Bronchial epithelial cell (primary cell): Measurements from ENCODE around the gene TSPAN12. TPM values are rescaled to one million over a fixed set of nuclear protein-coding genes. Genes with fewer than 3 reads are reported as not detected.

Experiments used
- DNase-seq: peaks from one replicate; pipeline ENCODE4 v3.0.0-alpha.2; 2010; ENCODE audit warnings: low read depth
- FAIRE-seq: peaks from 2 replicates; lab custom pipeline; 2011; peaks lifted over from hg19 to GRCh38; lab: Jason Lieb, UNC
- H3K27me3 ChIP-seq: 2 replicates; pipeline ENCODE4 v1.5.1; 2011; ENCODE audit warnings: low read length; ENCODE audit not compliant: control insufficient read depth, insufficient read depth
- H3K36me3 ChIP-seq: 2 replicates; pipeline ENCODE4 v1.5.1; 2011; ENCODE audit warnings: low read length; ENCODE audit not compliant: control insufficient read depth, insufficient read depth
- H3K4me3 ChIP-seq: 2 replicates; pipeline ENCODE4 v1.5.1; 2011; ENCODE audit warnings: mild to moderate bottlenecking, low read depth, low read length, control low read depth
- total RNA-seq: library from RNA; depleted of rRNA; stranded (reverse); fragments of >200 nt; gene quantifications from 2 replicates; pipeline ENCODE4 v1.2.1, GENCODE V29; 2014
- TF ChIP-seq, protein P1 (sequence below): IDR thresholded peaks from 2 replicates; pipeline ENCODE4 v1.5.1; 2011; ENCODE audit warnings: mild to moderate bottlenecking, moderate library complexity, low read length, control low read depth, inconsistent platforms; ENCODE audit not compliant: insufficient read depth, severe bottlenecking

TSPAN12 gene
- total RNA-seq, 1 donor from 2014 or later = 1.6 TPM

- Histone ChIP-seq H3K36me3 (no peaks in the 10 kb centered on the region), H3K4me3 (no peak overlapping the region), H3K27me3 (no peaks in the 10 kb centered on the region)
- DNase-seq (no peak), FAIRE-seq (no peak)
- TF ChIP-seq, protein P1, sequence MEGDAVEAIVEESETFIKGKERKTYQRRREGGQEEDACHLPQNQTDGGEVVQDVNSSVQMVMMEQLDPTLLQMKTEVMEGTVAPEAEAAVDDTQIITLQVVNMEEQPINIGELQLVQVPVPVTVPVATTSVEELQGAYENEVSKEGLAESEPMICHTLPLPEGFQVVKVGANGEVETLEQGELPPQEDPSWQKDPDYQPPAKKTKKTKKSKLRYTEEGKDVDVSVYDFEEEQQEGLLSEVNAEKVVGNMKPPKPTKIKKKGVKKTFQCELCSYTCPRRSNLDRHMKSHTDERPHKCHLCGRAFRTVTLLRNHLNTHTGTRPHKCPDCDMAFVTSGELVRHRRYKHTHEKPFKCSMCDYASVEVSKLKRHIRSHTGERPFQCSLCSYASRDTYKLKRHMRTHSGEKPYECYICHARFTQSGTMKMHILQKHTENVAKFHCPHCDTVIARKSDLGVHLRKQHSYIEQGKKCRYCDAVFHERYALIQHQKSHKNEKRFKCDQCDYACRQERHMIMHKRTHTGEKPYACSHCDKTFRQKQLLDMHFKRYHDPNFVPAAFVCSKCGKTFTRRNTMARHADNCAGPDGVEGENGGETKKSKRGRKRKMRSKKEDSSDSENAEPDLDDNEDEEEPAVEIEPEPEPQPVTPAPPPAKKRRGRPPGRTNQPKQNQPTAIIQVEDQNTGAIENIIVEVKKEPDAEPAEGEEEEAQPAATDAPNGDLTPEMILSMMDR = no peak
These were observed 26.7 kb downstream of the TSPAN12 start for GRCh38 chr7:120831260-120831659.

DNA sequence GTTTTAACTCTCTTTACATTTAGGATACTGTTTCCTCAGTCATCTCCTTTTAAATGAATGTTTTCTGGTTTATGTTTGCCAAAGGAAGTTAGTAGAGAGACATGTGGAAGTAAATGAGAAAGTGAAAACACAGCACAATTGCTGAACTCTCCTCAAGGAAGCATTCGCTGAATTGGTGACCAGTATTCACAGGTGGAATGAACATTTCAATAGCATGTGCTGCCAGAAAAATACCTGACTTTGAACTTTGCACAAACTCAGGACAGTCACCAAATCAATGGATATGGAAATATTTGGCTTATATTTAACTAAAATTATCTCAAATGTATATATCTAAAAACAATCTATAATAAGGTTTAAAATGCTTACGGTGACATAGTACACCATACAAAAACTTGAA lies 28.5 kb downstream of the TSPAN12 start:
- FAIRE-seq (no peak), DNase-seq (no peak)
- TF ChIP-seq, protein P1 = no peak
- Histone ChIP-seq H3K27me3 (no peaks in the 10 kb centered on the region), H3K36me3 (no peaks in the 10 kb centered on the region), H3K4me3 (no peak overlapping the region)

DNA sequence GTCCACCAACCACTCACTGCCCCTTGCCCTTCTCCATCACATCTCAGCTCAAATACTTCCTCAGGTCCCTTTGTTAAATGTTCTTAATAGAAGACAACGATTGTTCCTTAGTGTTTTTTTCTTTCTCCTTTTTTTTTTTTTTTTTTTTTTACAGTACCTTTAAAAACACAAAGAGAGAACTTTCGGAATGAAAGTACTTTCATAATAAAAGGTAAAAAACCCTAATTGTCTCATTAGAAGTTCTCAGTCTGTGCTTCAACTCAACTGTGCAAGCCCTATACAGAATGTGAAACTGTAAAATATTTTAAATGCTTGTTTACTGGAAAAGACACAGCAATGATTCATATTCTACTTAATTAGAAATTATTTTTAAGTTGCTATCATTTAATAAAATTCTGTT lies 29.4 kb downstream of the TSPAN12 start:
- no peaks in the 10 kb centered on the region for H3K36me3 ChIP-seq
- DNase-seq (no peak), FAIRE-seq (no peak)
- no peak overlapping the region for H3K4me3 ChIP-seq
- TF ChIP-seq, protein P1 = no peak
- no peaks in the 10 kb centered on the region for H3K27me3 ChIP-seq

DNA sequence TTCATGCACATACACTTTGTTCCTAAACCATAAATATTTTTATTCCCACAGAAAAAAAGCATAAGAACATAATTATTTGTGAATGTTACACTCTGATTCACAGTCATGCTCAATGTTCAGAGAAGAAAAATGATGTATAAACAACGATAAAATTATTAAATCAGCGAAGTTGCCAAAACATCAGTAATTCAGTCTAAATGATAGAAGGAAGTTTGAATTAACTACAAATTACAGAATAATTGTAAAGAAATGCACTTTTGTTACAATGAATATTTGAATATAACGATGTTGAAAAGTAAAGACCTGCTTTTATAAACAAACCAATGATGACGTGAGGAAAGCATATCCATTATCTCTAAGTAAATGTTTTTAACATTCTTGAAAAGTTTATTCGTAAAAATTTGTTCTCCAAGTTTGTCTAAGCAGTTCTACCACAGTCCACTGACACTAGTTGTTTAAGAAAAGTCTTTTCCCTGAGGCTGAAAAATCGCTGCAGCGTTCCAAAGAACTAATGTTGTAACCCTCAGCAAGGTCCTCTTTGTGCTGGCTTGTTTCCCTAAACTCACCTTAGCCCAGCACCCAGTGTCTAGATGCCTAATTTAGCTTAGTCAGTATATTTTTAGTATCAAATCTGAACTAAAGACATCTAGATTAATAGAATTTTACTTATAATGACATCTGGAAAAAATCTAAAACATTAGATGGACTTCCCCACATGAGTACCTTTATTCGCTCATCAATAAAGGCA lies 30.4 kb downstream of the TSPAN12 start:
- no peaks in the 10 kb centered on the region for H3K27me3 ChIP-seq
- H3K4me3 ChIP-seq = no peak overlapping the region
- DNase-seq (no peak), FAIRE-seq (no peak)
- no peaks in the 10 kb centered on the region for H3K36me3 ChIP-seq
- TF ChIP-seq, protein P1 = no peak

DNA sequence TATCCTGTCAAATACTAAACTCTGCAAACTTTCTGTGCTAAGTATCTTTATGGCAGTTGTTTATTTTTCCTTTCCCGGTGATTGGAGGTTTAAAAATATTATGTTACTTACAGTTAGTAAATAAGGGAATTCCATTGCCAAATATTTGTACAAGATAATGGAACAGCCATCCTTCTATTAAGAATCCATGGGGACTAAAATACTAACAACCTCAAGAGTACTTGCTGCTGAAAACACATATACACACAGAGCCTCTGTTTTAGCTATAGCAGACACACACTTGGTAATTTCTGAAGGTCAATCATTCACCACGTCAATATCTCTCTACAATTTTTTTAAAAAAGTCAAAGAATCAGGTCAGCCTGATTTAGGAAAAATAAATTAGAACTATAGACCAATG lies 32.4 kb downstream of the TSPAN12 start:
- H3K36me3 ChIP-seq = no peaks in the 10 kb centered on the region
- DNase-seq (no peak), FAIRE-seq (no peak)
- TF ChIP-seq, protein P1 = no peak
- H3K27me3 ChIP-seq = no peaks in the 10 kb centered on the region
- no peak overlapping the region for H3K4me3 ChIP-seq

GRCh38 chr7:120825152-120825551 lies 32.8 kb downstream of the TSPAN12 start:
- Histone ChIP-seq H3K36me3 (no peaks in the 10 kb centered on the region), H3K27me3 (no peaks in the 10 kb centered on the region), H3K4me3 (no peak overlapping the region)
- DNase-seq (no peak), FAIRE-seq (no peak)
- TF ChIP-seq, protein P1 = no peak
